ENCODE measurements around the gene FAM234A. TPM values are rescaled to one million over a fixed set of nuclear protein-coding genes. Genes with fewer than 3 reads are reported as not detected.

The FAM234A gene
- total RNA-seq, 6 experiments from 2014 or later: 83.6 to 113 (median 87.7) TPM

DNA sequence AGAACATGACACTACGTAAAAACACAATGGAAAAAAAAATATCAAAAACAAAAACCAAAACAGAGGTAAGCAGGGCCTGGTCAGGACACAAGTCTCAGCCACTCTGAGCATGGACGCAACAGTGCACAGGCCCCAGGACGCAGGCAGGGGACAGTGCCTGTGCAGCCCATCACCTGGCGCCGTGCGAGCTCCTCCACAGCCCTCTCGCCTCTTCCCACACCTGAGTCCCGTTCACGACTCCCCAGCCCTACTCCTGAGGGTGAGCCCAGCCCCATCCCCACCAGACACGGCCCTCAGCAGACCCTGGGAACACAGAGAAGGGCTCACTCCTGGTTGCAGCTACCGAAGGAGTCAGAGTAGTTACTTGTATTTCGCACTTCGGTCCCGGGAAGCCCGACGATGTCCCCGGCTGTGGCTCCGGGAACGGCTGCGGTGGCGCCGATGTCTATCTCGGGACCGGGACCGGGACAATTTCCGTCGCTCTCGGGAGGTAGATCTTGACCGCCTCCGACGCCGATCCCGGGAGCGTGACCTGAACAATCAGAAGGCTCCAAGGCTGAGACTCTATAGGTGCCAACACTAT lies 44.9 kb upstream of the FAM234A start:
- DNase-seq: no peak
- 0 out of 2 replicates have a peak, but pooled peaks cover 6% of the 10 kb centered on the region for H3K4me1 Mint-ChIP-seq (ENCODE audit: low read depth)
- H3K36me3 Mint-ChIP-seq (ENCODE audit: low read depth): peaks cover 26% of the 10 kb centered on the region
- no peak overlapping the region for H3K27ac Mint-ChIP-seq
- TF ChIP-seq, protein P1, sequence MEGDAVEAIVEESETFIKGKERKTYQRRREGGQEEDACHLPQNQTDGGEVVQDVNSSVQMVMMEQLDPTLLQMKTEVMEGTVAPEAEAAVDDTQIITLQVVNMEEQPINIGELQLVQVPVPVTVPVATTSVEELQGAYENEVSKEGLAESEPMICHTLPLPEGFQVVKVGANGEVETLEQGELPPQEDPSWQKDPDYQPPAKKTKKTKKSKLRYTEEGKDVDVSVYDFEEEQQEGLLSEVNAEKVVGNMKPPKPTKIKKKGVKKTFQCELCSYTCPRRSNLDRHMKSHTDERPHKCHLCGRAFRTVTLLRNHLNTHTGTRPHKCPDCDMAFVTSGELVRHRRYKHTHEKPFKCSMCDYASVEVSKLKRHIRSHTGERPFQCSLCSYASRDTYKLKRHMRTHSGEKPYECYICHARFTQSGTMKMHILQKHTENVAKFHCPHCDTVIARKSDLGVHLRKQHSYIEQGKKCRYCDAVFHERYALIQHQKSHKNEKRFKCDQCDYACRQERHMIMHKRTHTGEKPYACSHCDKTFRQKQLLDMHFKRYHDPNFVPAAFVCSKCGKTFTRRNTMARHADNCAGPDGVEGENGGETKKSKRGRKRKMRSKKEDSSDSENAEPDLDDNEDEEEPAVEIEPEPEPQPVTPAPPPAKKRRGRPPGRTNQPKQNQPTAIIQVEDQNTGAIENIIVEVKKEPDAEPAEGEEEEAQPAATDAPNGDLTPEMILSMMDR (IDR thresholded peaks at IDR 0.05): no peak
- H3K27me3 Mint-ChIP-seq (ENCODE audit: insufficient read depth): peaks cover 3% of the 10 kb centered on the region; the same call in 1 of the 2 replicates
- H3K4me3 Mint-ChIP-seq: no peak overlapping the region
- H3K9me3 Mint-ChIP-seq: no peaks in the 10 kb centered on the region

GRCh38 chr16:191831-192230 lies 42.8 kb upstream of the FAM234A start:
- no peaks in the 10 kb centered on the region for H3K9me3 Mint-ChIP-seq
- DNase-seq: no peak
- H3K27me3 Mint-ChIP-seq (ENCODE audit: insufficient read depth): peaks cover 3% of the 10 kb centered on the region; the same call in 1 of the 2 replicates
- peaks cover 22% of the 10 kb centered on the region for H3K36me3 Mint-ChIP-seq (ENCODE audit: low read depth)
- peak overlapping the region; percentile 22 for H3K27ac Mint-ChIP-seq
- H3K4me3 Mint-ChIP-seq: no peak overlapping the region
- 0 out of 2 replicates have a peak, but pooled peaks cover 6% of the 10 kb centered on the region for H3K4me1 Mint-ChIP-seq (ENCODE audit: low read depth)
- TF ChIP-seq, protein P1 (IDR thresholded peaks at IDR 0.05): no peak

GRCh38 chr16:192686-193085 lies 41.9 kb upstream of the FAM234A start:
- peaks cover 4% of the 10 kb centered on the region for H3K27me3 Mint-ChIP-seq (ENCODE audit: insufficient read depth)
- H3K4me1 Mint-ChIP-seq (ENCODE audit: low read depth): 0 out of 2 replicates have a peak, but pooled peaks cover 6% of the 10 kb centered on the region
- no peak overlapping the region for H3K27ac Mint-ChIP-seq
- peaks cover 17% of the 10 kb centered on the region for H3K36me3 Mint-ChIP-seq (ENCODE audit: low read depth)
- no peaks in the 10 kb centered on the region for H3K9me3 Mint-ChIP-seq
- no peak overlapping the region for H3K4me3 Mint-ChIP-seq
- TF ChIP-seq, protein P1 (IDR thresholded peaks at IDR 0.05): no peak
- DNase-seq: no peak

- H3K27me3 Mint-ChIP-seq (ENCODE audit: insufficient read depth): peaks cover 6% of the 10 kb centered on the region
- H3K4me3 Mint-ChIP-seq: no peak overlapping the region
- no peak overlapping the region for H3K27ac Mint-ChIP-seq
- 0 out of 2 replicates have a peak, but pooled peaks cover 6% of the 10 kb centered on the region for H3K4me1 Mint-ChIP-seq (ENCODE audit: low read depth)
- H3K36me3 Mint-ChIP-seq (ENCODE audit: low read depth): peaks cover 17% of the 10 kb centered on the region
- H3K9me3 Mint-ChIP-seq: no peaks in the 10 kb centered on the region
- no peak for DNase-seq
- TF ChIP-seq, protein P1 (IDR thresholded peaks at IDR 0.05): no peak
Observed at GRCh38 chr16:193441-193840, 41.2 kb upstream of the FAM234A start.

GRCh38 chr16:194516-194915 lies 40.1 kb upstream of the FAM234A start:
- Mint-ChIP-seq H3K36me3 (ENCODE audit: low read depth) (peaks cover 6% of the 10 kb centered on the region), H3K27me3 (ENCODE audit: insufficient read depth) (peaks cover 6% of the 10 kb centered on the region), H3K27ac (no peak overlapping the region; the same call in 1 of the 2 replicates), H3K9me3 (no peaks in the 10 kb centered on the region), H3K4me1 (ENCODE audit: low read depth) (0 out of 2 replicates have a peak, but pooled peaks cover 6% of the 10 kb centered on the region), H3K4me3 (no peak overlapping the region)
- no peak for DNase-seq
- TF ChIP-seq, protein P1 (IDR thresholded peaks at IDR 0.05): no peak
